HEK293 (cell line): ENCODE results near the gene CNTLN.
"Not testable (repeated sequence)": the region's sequence is repeated elsewhere in the genome, so short reads cannot be mapped to it uniquely, and the experiment has no call there.

ENCODE experiments used
- CTCF ChIA-PET: fragments of 350-600 bp; formaldehyde crosslinking; extraction: SDS; loops from one replicate; lab custom pipeline; 2021; ENCODE audit warnings: antibody characterized with exemption; lab: Yijun Ruan, JAX
- POLR2A ChIA-PET: fragments of 300-600 bp; formaldehyde crosslinking; extraction: SDS; loops from one replicate; lab custom pipeline; 2020; ENCODE audit warnings: antibody characterized with exemption, inconsistent platforms; lab: Yijun Ruan, JAX
- H3K27ac ChIP-seq: fragments of 200-500 bp; sonication (Bioruptor generic); 2 replicates; pipeline ENCODE4 v1.5.1; 2014; ENCODE audit warnings: low read depth, low read length, control low read depth, inconsistent platforms; ENCODE audit errors: extremely low read depth
- H3K36me3 ChIP-seq, 2 experiments: fragments of 200-500 bp in 1 of 2; sonication (Bioruptor generic) in 1 of 2; 1 replicate in 1 of 2; 2 replicates in 1 of 2; pipeline ENCODE4 v1.5.1; 2014 to 2017; ENCODE audit warnings: inconsistent platforms in 2 of 2, low read length in 2 of 2; ENCODE audit not compliant: control insufficient read depth in 2 of 2, insufficient read depth in 1 of 2
- H3K4me1 ChIP-seq: fragments of 200-500 bp; sonication (Bioruptor generic); 2 replicates; pipeline ENCODE4 v1.5.1; 2014; ENCODE audit warnings: mild to moderate bottlenecking, low read length, inconsistent platforms; ENCODE audit not compliant: control insufficient read depth, insufficient read depth
- H3K4me3 ChIP-seq: 2 replicates; pipeline ENCODE4 v1.5.1; 2011; ENCODE audit warnings: low read depth, mild to moderate bottlenecking, control low read depth, low read length, moderate library complexity
- H3K9me3 ChIP-seq: fragments of 200-500 bp; sonication (Bioruptor generic); 2 replicates; pipeline ENCODE4 v1.5.1; 2014; ENCODE audit warnings: low read depth, low read length, inconsistent platforms; ENCODE audit not compliant: control insufficient read depth, insufficient read depth
- CTCF ChIP-seq: fragments of 450-650 bp; formaldehyde crosslinking; IDR thresholded peaks from 2 replicates; pipeline ENCODE4 v1.5.1; 2016; ENCODE audit warnings: missing biosample characterization, missing genetic modification characterization
- GFI1B ChIP-seq: fragments of 450-650 bp; formaldehyde crosslinking; IDR thresholded peaks from 2 replicates; pipeline ENCODE4 v1.5.1; 2016; ENCODE audit warnings: missing biosample characterization, missing genetic modification characterization
- KLF17 ChIP-seq: fragments of 450-650 bp; formaldehyde crosslinking; IDR thresholded peaks from 2 replicates; pipeline ENCODE4 v1.5.1; 2016; ENCODE audit warnings: missing biosample characterization, missing genetic modification characterization
- MYNN ChIP-seq: fragments of 450-650 bp; formaldehyde crosslinking; IDR thresholded peaks from 2 replicates; pipeline ENCODE4 v1.5.1; 2016; ENCODE audit warnings: missing biosample characterization, missing genetic modification characterization, borderline replicate concordance
- PRDM2 ChIP-seq: fragments of 450-650 bp; formaldehyde crosslinking; IDR thresholded peaks from 2 replicates; pipeline ENCODE4 v1.5.1; 2016; ENCODE audit warnings: missing biosample characterization, missing genetic modification characterization, borderline replicate concordance
- ZBTB44 ChIP-seq: fragments of 450-650 bp; IDR thresholded peaks from 2 replicates; pipeline ENCODE4 v1.5.1; 2018; ENCODE audit warnings: missing biosample characterization, mild to moderate bottlenecking, missing genetic modification characterization
- ZFP3 ChIP-seq: fragments of 450-650 bp; formaldehyde crosslinking; IDR thresholded peaks from 2 replicates; pipeline ENCODE4 v1.5.1; 2016; ENCODE audit warnings: low read depth, missing biosample characterization, missing genetic modification characterization
- ZNF157 ChIP-seq: fragments of 450-650 bp; formaldehyde crosslinking; IDR thresholded peaks from 2 replicates; pipeline ENCODE4 v1.5.1; 2016; ENCODE audit warnings: missing biosample characterization, missing genetic modification characterization
- ZNF274 ChIP-seq, 2 experiments: fragments of 200-500 bp in 1 of 2; fragments of 450-650 bp in 1 of 2; sonication (Bioruptor generic) in 1 of 2; formaldehyde crosslinking in 1 of 2; IDR thresholded peaks; 2 replicates each; pipeline versions ENCODE4 v1.5.1 to v1.6.1; 2014 to 2016; ENCODE audit warnings: borderline replicate concordance in 1 of 2, inconsistent platforms in 1 of 2, low read length in 1 of 2, missing biosample characterization in 1 of 2, missing genetic modification characterization in 1 of 2
- ZNF423 ChIP-seq: fragments of 450-650 bp; formaldehyde crosslinking; IDR thresholded peaks from 2 replicates; pipeline ENCODE4 v1.5.1; 2016; ENCODE audit warnings: missing biosample characterization, missing genetic modification characterization
- ZNF623 ChIP-seq: fragments of 450-650 bp; formaldehyde crosslinking; IDR thresholded peaks from 2 replicates; pipeline ENCODE4 v1.5.1; 2016; ENCODE audit warnings: missing biosample characterization, missing genetic modification characterization
- ZSCAN4 ChIP-seq: fragments of 450-650 bp; formaldehyde crosslinking; IDR thresholded peaks from 2 replicates; pipeline ENCODE4 v1.5.1; 2017; ENCODE audit warnings: missing biosample characterization, missing genetic modification characterization

The CNTLN gene

GRCh38 chr9:17171309-17172094 lies 36.7 kb downstream of the CNTLN start (continued):
- no peak for TF ChIP-seq PRDM2 (tag by site-specific recombination)
- TF ChIP-seq MYNN (tag by site-specific recombination), result no peak
- TF ChIP-seq KLF17 (tag by site-specific recombination), result no peak
- TF ChIP-seq ZNF423 (tag by site-specific recombination), result no peak
- TF ChIP-seq ZNF157 (tag by site-specific recombination), result no peak
- TF ChIP-seq ZNF623, result no peak
- TF ChIP-seq ZBTB44 (tag by site-specific recombination), result no peak
- no peak for TF ChIP-seq ZNF274 (IDR thresholded peaks at IDR 0.05; ENCODE audit: low read length)
- TF ChIP-seq ZNF274 (tag by site-specific recombination; IDR thresholded peaks at IDR 0.05; ENCODE audit: borderline replicate concordance), result no peak
- no peak for TF ChIP-seq ZFP3
- no peak for TF ChIP-seq GFI1B (tag by site-specific recombination)

GRCh38 chr9:17177496-17177895 lies 42.7 kb downstream of the CNTLN start:
- H3K4me3 ChIP-seq, H3K9me3 ChIP-seq, H3K4me1 ChIP-seq, POLR2A ChIA-PET, H3K36me3 ChIP-seq, H3K27ac ChIP-seq: not testable (repeated sequence)
- CTCF ChIA-PET, result interaction anchor here (0.7 kb wide), 1 partner anchor 114 kb away, joined by 3 read pairs; no protein-coding TSS in a partner anchor

- POLR2A ChIA-PET, result no interaction called here
- H3K36me3 ChIP-seq, result no peaks in the 10 kb centered on the region
- H3K4me3 ChIP-seq, result no peak overlapping the region
- no peaks in the 10 kb centered on the region for H3K9me3 ChIP-seq
- TF ChIP-seq CTCF (tag by site-specific recombination) (no peak), ZSCAN4 (peak; percentile 59; the same call in 1 of the 2 replicates)
- H3K4me1 ChIP-seq, result no peaks in the 10 kb centered on the region; the same call in 1 of the 2 replicates
- CTCF ChIA-PET, result no interaction called here
- no peak overlapping the region for H3K27ac ChIP-seq
Measured at GRCh38 chr9:17185481-17186029, 50.7 kb downstream of the CNTLN start.
